Endometrial microvascular endothelial cells (primary cell): Measurements from ENCODE around the gene PWWP3B. TPM values are rescaled to one million over a fixed set of nuclear protein-coding genes. Genes with fewer than 3 reads are reported as not detected.
"Not testable (repeated sequence)": the region's sequence is repeated elsewhere in the genome, so short reads cannot be mapped to it uniquely, and the experiment has no call there.

Experiments
- in situ Hi-C: cut with HindIII; loops from 2 replicates; pipeline ENCODE4 v1.10.0; 2017; ENCODE audit warnings: low sequenced_read_pairs, low pct_unique_long_range_greater_than_20kb; ENCODE audit errors: inconsistent ontology term
- total RNA-seq: library from RNA; depleted of rRNA; stranded (reverse); fragments of >200 nt; gene quantifications from one replicate; pipeline ENCODE4 v1.2.3, GENCODE V29; 2015; ENCODE audit errors: inconsistent ontology term

Gene PWWP3B
- total RNA-seq: not detected

DNA sequence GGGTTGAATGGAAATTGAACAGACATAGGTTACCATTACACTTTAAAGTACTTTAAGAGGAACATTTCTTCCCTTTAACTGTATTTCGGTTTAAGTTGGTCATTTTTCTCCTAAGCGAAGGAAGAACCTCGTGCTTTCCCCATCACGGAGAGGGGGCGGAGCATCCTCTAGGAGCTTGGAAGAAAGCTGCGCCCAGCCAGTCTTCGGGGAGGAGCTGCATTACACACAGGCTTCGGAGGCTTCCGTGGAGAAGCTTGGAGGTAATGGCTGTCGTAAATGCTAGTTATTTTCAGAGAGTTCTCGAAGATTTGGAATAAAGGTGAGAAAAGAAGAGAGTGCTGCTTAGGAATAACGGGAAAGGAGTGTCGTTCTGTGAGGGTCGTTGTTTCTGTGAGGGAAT is at the start of gene PWWP3B:
TSS of gene PWWP3B (plus strand) at position 199 of the 400 bp plus-strand sequence. CDS start 37,128 bp downstream, outside the sequence.
- in situ Hi-C loops: no loop called here

DNA sequence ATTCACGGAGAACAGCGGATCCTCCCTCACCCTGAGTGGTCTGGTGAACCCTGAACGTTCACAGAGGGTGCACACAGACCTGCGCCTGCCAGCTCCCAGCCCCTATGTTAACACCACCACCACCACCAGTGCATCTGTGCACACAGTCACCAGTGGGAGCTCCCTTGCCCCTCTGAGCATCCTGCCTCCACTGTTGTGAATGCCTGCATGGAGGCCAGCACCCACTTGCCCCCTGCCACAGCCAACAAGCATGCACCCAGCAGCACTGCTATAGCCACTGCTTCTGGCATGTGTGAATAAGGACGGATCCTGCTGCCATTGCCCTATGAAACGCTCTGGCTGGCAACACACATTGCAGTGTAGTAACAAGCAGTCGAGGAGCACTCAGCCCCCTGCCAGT is 29.1 kb upstream of the PWWP3B start:
- in situ Hi-C loops: no loop called here

DNA sequence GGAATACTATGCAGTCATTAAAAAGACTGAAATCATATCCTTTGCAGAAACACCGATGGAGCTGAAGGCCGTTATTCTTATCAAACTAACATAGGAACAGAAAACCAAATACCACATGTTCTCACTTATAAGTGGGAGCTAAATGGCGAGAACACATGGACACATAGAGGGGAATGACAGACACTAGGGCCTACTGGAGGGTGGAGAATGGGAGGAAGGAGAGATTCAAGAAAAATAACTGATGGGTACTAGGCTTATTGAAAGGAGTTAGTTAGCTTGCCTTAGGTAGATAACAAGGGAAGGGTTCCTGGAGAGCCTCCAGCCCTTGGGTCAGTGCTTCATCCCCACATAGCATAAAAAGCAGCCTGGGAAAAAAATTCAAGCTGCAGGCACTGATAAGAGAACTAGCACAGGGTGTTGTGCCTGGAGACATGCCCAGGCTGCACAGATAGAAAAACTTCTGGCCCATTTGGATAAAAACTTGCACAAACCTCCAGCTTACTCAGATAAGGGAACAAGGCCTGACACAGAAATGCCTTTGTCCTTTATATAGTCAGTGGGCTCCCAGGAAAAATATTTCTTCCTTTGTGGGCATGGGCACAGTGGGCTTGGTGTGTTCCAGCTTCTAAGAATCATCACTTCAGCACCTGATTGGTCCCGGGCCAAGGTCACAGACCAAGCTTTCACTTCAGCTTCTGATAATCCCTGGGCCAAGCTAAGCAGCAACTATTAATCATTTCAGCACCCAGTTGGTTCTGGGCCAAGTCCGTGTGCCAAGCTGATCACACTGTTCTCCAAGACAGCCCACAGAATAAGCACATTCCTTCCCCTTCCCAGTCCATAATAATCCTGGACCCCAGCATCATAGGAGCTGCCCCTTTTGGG is 23.1 kb upstream of the PWWP3B start:
- in situ Hi-C loops: no loop called here

DNA sequence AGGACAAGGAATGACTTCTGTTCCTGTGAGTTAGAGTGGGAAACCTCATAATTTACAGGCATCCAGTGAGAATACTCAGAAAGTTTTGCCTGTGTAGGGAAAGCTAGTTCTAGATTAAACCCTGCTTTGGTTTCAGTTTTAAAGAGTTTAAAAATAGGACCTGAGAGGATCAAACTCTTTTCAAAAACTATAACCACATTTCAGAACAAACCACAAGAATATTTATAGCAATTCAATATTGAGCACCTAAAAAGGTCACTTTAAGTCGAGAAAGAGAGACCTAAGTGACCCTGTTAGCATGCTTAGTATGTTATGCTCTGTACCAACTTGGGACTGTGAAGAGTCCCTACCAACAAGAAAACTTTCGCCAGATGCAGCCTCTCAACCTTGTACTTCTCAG is 17.4 kb upstream of the PWWP3B start:
- in situ Hi-C loops: no loop called here

DNA sequence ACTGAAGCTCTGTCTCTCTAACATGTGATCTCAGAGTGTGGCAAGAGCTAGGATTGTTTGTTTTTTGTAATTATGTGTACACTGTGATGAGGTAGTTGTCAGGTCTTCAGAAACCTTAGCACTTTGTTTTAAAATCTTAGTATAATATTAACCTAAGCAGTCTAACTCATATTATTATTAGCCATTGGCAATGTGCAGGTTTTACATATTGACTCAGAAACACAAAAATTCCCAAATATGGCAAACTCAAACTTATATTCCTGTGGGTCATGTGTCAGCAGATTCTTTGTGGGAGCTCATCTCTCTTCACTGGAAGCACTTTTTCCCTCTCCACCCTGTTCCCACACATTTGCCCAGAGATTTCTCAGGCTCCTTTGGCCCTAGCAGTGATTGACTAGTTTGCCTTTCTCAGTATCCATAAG is 8.2 kb upstream of the PWWP3B start:
- in situ Hi-C loops: no loop called here

DNA sequence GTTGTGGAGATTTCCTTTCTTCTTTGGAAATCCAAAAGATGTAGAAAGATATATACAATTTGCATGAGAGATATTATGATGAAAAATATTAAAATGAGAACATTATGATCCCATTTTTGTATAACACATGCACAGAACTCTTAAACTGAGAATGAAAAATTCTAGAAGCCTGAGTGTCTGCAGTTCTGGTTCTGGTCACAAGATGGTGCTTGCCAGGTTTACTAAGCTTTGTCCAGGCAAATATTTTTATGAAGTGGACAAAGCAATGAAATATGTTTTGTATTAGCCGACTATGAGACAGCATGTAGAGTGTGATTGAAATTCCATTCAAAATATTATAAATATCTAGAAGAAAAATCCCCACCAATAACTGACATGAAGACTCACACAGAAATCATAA is 2.2 kb downstream of the PWWP3B start:
- in situ Hi-C loops: no loop called here

DNA sequence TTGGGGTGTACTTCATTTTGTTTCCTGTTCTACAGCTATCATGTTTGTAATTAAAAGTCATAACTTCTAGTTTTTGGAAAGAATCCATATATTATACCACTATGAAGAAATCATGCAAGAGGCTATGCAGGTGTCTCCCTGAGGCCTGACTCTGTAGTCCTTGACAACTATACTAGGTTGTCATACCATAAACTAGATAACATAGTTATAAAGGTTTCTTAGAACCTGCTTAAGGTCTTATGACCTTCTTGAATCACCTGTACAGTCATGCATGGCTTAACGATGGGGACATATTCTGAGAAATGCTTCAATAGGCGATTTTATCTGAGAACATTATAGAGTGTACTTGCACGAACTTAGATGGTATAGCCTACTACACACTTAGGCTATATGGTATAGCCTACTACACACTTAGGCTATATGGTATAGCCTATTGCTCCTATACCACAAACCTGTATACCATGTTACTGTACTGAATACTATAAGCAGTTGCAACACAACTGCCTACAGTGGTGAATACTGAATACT is 3.3 kb downstream of the PWWP3B start:
- in situ Hi-C loops: no loop called here

DNA sequence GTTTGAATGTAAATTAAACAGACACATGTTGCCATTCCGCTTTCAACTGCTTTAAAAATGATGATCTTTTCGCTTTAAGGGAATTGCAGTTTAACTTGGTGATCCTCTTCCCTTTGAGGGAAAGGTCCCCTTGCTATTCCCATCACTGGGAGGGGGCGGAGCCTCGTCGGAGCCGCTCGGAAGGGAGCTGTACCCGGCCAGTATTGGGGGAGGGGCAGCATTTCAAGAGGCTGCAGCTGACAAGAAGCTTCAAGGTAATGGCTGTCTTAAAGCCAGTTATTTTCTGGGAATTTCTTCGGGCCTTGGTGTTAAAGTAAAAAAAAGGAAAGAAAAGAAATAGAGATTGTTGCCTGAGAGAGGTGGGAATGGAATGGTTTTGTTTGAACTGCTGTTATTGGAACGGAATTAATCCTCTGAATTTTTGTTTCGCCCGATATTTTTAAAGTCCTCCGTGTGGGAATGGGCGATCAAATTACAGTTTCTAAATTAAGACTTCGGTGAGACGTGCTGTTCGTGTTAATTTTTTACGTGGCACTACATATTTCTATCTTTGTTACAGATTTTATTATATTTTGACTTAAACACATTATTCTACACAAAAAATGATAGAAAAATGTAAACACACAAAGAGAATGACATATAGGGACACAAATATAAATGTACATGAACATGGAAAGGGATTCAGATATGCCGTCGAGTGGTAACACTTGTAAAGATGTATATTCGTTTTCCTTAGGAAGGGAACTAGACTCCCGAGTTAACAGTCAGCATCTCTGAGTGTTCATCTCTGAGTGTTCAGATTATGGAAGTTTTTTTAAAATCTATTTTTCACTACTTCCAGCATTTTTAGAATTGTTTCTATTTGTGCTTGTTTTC is 9.2 kb downstream of the PWWP3B start:
- in situ Hi-C loops: no loop called here

DNA sequence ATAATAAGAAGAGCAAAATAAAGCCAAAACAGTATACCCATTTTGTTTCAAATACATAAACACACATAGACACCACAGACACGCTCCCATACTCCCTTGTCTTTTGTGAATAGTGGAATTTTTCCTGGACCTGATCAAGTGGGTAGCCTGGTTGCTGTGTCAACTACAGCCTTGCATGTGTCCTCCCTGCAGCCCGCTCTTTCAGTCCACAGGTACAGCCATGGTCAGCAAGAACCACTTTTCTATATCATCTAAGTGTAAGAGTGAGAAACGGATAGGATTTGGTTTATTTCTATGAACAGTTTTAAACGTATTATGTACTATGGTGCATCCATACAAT is 9.8 kb downstream of the PWWP3B start:
- in situ Hi-C loops: no loop called here

DNA sequence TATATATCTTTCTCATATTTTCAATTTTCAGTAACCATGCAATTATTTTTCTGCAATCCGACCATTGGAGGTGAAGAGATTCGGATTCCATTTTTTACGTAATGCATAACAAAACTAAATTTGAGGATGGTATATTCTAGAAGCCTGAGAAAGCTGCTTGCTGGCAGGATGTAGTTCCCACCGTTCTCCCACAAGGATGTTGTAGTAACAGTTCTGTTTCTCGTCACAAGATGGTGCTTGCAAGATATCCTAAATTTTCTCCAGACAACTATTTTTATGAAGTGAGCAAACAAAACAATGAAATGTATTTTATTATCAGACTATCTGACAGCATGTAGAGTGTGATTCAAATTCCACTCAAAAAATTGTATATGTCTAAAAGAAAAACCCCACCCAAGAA is 10.7 kb downstream of the PWWP3B start:
- in situ Hi-C loops: no loop called here

DNA sequence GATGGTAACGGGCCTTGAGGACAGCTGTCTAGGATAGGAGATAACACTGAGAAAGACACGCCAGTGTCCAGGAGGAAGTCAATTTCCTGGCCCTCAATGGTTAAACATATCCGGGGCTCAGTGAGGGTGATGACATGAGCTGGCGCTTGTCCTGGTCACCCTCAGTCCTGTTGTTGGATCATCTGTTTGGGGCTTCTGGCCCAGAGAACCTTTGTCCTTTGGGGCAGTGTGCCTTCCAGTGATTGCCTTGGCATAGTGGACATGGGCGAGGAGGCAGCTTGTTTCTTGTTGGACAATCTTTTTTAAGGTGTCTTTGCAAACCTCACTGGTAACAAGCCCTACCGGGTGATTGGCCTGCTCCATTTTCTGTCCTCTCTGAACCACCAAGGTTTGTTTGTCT is 15.6 kb downstream of the PWWP3B start:
- in situ Hi-C loops: not testable (repeated sequence)

DNA sequence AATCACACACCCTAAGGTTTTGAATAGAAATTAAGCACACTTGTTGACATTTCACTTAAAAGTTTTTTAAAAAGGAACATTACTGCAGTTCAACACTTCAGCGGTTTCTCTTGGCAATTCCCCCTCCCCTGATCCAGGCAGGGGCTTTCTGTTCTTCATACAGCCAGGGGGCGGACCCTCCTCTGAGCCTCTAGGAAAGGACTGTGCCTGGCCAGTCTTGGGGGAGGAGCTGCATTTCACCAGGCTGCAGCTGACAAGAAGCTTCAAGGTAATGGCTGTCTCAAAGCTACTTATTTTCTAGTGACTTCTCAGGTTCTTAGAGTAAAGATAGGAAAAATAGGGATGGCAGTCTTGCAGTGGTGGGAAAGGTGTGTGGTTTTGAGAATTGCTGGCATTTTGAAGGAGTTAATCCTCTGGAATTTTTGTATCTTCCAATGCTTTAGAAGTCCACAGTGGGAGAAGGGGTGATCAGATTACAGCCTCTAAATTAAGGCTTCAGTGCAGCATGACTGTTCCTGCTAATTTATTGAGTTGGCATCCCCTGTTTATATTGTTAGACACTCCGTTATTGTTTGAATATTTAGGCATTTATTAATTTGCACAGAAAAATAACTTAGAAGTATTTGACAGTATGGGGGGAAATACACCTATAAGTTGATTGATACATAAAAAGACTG is 33.5 kb downstream of the PWWP3B start:
- in situ Hi-C loops: no loop called here

DNA sequence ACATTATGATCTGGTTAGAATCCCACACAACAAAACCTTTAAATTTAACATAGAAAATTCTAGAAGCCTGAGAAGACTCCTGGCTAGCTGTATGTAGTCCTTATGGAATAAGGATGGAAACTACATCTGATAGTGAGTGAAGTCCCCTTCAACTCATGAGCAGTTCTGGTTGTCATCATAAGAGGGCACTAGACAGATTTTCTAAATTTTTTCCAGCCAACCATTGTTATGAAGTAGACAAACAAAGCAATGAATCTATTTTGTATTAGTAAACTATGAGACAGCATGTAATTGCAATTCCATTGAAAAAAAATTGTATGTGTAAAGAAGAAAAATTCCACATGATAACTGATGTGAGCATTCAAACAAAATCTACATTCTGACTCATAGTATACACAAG is 35.2 kb downstream of the PWWP3B start:
- in situ Hi-C loops: no loop called here

DNA sequence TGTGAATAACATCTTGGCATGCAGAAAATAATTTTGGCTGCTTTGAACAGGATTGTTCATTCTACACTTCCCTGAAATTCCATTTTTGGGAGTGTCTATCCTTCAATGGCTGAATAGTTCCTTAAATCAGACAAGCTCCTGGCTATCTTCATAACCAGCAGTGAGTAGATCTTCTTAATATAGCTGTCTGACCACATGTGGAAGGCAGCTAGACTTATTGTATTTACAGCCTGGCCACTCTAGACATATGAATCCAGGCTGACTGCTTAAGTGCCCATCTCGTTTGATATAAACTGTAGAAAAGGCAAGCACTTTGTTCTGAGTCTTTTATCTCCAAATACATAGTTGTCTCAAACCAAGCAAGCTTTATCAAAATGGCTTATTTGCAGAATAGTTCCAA is 40.0 kb downstream of the PWWP3B start:
- in situ Hi-C loops: no loop called here

Other genes starting within 250 kb of the PWWP3B start
- gene SERPINA7, start 129.6 kb upstream of the PWWP3B start, total RNA-seq: not detected